COLO668 (cell line): ENCODE data around the gene CPLX1.

Source experiments
- DNase-seq: peaks from one replicate; lab custom pipeline; 2025; ENCODE audit not compliant: unreplicated experiment; lab: John Stamatoyannopoulos, UW

CPLX1 gene

DNA sequence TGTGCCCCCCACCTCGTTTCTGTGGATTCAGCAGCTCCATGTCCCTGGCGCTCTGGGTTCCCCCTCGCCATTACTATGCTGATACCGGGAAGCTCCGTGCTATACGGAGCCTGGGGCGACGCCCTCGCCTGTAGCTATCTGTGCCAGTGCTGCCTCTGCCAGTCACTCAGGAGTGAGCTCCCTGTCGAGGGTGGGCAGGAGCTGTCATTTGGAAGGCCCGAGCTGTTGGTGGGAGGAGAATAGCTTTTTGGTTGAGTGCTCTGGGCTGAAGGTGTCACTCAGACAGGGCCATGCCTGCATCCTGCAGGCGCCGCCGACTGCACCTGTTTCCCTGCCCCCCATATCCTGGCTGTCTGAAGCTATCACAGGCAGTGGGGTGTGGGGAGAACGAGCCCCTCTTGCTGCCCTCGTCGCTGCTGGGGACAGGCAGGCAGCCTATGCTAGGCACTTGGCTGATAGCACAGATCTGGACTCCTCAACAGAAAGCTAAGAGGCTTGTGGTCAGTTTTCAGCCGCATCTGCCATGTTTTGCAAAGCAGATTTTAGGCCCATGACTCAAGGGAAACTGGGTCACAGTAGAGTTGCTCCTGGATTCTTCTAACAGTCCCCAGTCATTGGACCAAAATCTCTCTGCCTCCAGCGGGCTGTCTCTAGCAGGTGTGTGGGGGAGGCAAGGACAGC is 31.8 kb downstream of the CPLX1 start:
- no peak for DNase-seq

DNA sequence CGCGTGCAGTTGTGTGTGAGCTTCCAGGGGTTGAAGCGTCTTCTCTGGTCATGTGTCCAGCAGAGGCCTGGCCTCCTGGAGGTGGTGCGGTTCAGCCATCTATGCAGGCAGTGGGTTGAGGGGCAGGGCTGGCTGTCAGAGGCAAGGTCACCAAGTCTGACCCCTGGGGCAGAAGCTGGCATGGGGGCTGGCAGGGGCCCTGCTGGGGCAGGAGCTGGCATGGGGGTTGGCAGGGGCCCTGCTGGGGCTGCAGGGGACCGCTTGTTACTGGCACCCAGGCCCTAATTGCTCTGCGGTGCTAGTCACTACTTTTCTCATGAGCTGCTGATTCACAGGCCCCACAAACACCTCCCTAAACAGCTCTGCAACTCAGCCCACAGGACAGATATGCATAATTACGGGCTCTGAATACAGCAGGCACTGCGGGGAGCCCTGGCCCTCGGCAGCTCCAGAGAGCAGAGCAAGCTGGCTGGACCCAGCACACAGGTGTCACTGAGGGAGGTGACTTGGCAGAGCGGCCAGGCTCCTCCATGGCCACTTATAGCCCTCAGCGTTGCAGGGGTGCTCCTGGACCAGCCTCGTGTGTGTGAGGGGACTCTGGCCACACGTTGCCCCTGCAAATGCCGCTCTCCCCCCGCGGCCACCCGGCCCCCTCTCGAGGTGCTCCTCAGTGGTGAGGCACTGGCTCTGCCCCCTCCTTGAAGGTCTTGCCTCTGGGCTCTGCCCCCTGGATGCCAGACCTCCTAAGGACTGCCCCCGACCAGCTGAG is 32.7 kb downstream of the CPLX1 start:
- peak; percentile 23 for DNase-seq

DNA sequence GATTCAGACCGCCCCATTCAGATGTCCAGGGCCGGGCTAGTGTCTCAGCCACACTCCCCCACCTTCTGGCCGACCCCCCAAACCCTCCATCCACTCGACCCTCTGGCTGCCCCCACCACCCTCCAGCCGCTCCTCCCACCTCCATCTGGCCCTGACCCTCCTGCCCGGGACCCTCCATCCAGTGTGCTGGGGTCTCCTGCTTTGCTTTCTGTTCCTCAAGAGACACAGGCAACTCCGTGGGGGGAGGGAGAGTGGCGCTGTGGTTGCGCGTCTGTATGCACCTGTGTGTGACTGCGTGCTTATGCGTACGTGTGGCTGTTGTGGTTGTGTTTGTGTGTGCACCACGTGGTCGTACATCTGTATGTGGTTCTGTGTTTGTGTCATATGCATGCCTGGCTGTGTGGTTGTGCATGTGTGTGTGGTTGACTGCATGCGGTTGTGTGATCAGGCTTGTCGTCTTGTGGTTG is 33.3 kb downstream of the CPLX1 start:
- no peak for DNase-seq

DNA sequence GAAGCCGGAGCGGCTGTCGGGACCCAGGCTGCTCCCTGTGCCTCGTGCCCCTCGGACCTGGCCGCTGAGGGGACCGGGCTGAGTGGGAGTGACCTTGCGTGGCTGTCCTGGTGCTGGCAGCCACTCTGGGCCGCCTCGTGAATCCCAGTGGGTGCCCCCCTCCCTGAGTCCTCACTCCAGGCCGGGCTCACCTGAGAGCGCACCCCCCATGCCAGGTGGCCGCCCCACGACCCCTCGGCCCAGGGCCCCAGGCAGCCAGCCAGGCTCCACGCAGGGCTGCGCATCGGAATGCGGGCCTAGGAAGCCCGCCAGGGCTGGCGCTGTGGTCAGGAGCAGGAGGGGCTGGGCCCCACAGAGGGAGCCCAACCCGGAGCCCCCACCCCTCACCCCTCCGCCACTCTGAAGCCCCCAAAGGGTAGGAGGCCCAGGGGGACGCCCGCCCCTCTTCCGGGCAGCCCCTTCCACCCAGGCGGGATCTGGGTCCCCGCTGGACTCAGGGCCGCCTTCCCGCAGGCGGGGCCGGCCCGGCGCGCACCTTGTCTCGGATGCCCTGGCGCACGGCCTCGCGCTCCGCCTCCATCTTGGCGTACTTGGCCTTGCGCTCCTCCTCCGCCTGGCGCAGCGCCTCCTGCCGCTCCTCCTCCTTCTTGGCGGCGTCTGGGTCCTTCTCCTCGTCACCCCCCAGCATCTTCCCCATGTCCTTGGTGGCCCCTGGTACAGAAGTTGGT is 33.9 kb downstream of the CPLX1 start:
- no peak for DNase-seq

DNA sequence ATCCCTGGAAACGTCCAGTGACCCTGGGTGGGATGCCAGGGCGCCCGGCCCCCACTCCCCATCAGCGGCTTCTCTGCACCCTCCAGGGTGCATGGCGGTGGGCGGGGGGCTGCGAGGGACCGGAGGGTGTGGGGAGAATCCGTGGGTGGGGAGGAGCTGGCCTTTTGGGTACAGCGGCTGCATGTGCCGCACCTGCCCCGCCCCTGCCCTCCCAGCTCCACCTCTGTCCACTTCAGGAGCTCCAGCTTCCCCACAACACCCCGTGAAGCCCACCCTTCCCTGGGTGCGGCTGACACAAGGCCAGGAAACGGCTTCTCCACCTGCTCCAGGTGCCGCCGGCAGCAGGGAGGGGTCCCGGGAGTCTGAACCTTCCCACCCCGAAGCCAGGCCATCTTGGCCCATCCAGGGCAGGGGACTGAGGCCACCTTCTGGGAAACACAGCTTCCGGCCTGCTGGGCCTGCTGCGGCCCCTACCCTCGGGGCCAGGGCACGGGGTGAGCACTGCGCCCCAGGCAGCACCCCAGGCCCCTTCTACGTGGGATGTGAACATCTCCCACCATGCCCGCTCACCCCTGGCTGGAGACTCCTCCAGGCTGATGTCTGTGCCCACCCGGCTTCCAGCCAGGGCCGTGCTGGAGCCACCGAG is 34.6 kb downstream of the CPLX1 start:
- DNase-seq, result no peak

DNA sequence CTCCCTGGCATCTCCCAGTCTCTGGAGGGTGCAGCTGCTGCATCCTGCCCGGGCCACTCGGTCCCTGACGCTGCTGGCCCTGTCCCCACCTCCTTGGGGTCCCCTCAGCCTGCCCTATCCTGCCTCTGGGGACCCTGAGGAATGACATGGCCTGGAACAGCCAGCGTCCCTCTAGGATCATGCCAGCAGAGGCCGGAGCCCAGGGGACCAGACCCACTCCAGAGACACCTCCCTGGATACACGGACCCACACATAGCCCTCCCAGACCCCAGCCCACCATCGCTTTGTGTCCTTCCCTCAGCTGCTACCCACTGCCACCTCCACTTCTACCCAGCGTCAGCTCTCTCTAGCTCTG is 35.5 kb downstream of the CPLX1 start:
- DNase-seq, result no peak

DNA sequence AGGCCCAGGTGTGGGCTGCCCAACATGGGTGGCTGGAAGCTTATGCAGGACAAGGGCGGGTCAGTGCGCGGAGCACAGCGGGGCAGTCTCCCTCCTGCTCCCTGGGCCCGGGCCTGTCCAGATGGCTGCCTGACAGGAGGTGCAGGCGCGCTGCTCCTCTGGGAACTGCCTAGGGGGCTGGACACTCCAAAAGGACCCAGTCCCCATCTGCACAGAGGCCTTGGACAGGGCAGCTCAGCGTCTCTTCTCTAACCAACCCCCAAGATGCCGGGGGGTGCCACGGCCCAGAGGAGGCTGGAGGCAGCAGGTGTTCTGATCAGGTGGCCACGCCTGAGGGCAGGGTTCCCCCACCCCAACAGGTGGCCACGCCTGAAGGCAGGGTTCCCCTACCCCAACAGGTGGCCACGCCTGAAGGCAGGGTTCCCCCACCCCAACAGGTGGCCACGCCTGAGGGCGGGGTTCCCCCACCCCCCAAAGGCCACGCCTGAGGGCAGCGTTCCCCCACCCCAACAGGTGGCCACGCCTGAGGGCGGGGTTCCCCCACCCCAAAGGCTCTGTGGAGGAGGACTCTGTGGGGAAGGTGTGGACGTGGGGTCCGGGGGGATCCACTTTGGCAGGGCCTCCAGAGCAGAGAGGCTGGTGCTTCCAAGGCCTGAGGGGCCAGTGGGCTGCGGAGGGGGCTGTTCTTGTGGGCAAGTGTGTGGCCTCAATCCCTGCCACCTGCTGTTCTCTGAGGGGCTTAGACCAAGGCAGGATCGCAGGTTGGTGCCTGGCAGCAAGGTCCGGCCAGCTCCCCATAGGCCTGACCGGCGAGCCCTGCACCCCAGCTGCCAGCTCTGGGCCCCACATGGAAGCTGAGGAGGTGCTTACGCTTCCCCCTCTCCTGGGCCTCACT is 36.1 kb downstream of the CPLX1 start:
- peak; percentile 12 for DNase-seq

DNA sequence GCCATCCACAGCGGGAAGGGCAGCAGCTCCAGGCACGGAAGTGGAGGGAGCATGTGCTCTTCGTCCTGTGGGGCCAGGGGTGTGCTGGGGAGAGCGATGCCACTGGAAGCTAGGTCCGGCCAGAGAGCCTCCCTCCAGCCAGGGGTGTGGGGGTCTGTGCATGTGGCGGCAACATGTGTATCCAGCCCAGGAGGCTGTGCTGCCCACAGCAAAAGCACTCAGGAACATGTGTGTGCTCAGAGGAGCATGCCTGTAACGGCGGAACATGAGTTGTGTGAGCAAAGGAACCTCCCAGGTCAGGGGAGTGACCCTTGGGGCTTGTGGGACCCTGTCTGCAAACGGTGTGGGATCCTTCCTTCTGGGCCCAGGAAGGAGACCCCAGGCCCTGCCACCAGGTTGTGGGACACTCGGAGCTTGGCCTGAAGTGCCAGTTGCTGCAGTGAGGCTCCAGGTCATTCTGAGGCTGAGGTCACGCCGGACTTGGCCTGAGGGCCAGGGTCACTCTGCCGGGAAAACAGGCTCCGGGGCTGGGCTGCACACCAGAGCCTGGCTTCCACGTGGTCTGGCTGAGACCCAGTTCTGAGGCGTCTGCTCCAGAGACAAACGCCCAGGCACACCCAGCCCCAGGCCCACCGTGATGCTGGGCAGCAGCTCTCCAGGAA is 37.2 kb downstream of the CPLX1 start:
- no peak for DNase-seq

DNA sequence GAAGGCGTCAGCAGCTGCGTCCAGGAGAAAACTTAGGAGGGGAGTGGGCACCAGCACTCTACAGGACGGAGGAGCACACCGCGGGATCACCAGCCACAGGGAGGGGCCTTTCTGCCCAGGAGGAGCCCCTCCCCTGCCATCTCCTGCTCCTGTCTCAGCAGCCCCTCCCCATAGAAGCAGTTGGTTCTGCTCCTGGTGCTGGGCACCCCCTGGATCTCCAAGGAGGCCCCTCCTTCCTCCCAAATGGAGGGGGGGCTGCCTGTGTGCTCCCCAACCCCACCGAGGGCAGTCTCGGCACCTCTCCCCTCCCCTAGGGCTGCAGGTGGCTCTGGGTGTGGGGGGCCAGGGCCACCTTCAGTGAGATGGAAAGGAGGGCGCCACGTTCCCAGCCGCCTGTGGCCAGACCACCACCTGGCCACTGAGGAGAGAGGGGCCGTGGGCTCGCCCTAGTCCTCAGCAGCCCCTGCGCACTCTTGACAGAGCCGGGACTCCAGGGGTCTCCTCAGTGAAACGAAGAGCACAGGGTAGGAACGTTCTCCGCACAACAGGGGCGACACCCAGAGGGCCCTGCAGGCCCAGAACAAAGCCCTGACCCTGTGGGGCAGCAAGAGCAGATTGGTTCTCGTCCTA is 37.8 kb downstream of the CPLX1 start:
- DNase-seq, result no peak

DNA sequence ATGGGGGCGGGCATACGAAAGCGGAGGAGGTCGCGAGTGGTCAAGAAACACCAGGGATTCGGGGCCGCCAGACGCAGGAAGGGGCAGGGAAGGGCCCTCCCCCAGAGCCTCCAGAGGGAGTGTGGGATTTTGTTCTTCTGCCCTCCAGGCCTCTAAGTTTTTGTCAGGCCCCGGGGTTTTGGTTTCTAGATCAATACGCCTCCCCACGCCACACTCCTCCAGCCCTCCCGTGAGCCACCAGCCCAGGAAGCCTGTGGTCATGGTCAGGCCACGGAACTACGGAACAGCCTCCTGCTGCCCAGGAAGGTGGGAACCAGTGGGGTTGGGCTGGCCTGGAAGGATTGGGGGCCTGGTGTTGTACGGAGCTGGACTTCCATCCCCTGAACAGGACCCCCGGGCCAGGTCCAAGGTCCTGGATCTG is 38.4 kb downstream of the CPLX1 start:
- no peak for DNase-seq

DNA sequence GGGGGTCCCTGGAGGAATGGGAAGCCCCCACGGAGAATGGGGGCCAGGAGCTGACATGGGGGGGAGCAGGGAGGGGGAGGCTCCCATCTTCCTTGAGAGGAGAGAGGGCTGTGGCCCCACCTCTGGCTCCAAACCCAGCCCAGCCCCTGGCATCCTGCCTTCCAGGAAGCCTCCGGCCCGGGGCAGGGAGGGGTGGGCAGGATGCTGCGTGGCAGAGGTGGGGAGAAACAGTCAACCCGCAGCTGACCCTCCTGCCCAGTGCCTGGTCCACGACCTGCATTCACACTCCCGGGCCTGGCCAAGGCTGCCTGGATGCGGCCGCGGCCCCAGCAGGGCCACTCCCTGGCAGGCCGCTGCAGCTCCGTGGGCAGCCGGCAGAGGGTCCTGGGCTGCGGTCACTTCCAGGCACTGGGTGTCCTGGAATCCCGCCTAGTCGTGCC is 39.0 kb downstream of the CPLX1 start:
- no peak for DNase-seq

DNA sequence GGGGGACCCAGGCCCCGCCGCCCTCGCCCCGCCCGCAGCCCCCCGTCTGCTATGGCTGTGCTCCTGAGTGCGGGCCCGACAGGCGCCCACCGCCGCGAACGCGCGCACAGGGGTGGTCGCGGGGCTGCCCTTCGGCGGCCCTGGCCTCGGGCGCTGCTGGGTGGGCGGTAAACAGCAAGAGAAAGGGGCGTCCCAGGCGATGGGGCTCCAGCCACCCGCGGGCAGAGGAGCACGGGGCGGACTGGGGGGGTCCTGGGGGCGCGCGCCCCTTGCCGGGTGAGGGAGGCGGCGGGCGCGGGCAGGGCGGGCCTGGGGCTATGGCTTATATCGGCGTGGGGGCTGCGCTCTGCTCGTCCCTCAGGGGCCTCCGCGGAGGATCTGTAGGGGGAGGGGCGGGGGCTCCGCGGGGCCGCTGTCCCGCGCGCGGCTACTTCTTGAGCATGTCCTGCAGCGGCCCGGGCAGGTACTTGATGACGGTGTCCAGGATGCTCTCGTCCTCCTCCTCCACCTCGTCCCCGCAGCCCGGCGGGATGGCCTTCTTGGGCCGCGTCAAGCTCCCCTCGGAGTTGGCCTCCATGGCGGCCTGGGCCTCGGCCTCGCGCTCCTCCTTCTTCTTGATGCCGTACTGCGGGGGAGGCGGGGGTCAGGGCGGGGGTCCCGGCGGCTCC is 39.7 kb downstream of the CPLX1 start:
- DNase-seq, result no peak

DNA sequence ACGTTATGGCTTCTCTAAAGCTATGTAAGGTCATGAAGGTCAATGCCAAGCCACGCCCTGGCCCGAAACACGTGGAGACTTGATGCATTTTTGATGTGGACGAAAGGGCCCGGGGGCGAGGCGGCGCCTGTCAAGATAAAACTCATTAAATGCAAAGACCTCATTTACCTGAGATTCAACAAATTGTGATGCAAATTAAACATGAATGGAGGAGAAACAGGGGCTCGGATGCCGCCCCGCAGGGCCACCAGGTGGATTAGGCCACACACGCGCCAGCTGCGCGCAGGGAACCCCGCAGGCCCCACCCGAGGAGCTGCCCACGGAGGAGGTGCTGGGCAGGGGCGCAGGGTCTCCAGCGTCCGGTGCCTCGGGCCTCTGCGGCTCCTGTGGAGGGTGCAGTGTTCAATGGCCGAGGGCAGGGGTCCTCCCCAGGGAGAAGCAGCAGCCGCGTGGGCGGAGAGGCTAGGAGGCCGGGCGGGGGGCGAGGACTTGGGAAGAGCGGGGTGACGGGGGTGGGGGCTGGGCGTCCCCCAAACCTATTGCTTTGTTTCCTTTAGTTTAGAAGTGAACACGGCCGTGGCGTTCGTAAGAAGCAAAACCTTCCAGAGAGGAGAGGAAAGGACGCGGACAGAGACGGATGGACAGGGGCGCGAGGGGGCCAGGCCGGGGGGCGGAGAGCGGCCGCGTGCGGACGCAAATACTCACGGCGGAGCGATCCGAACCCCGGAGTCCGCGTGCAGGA is 40.4 kb downstream of the CPLX1 start:
- DNase-seq, result no peak

DNA sequence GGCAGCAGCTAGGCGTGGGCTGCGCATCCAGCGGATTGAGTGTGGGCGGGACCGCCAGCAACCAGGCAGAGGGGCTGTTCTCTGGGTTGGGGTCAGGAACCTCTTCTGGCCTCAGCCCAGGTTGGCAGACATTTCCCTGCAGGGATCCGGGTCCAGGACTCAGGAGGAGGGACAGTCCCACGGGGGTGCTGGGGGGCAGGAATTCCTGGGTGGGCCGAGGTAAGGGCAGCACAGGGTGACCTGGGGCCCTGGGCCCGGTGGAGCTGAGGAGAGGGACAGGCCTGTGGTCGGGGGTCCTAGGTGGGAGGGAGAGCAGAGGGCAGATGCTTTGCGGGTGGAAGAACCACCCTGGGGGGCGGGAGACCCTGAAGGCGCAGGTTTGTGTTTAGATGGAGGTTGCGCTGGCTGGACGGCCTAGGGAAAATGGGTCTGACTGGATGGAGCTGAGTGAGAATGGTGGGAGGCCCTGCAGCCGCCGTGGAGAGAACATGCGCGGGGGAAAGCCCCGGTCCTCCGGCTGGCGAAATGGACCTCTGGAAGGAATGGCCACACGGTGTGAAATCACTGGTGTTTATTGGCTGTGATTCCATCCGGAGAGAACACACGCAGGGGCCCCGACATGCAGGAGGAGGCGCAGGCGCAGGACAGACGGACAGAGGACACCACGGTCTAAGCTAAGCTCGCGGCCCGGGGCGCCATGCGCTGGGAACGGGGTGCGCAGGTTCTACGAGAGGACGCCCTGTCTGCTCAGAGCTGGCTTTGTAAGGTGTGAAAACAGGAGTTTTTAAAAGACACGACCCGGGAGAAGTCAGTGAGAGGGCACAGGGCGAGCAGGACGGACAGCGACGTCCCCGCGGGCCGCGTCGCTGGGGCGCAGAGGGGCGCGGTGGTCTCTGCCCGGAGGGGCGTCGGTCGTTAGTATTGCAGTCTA is 41.3 kb downstream of the CPLX1 start:
- no peak for DNase-seq

DNA sequence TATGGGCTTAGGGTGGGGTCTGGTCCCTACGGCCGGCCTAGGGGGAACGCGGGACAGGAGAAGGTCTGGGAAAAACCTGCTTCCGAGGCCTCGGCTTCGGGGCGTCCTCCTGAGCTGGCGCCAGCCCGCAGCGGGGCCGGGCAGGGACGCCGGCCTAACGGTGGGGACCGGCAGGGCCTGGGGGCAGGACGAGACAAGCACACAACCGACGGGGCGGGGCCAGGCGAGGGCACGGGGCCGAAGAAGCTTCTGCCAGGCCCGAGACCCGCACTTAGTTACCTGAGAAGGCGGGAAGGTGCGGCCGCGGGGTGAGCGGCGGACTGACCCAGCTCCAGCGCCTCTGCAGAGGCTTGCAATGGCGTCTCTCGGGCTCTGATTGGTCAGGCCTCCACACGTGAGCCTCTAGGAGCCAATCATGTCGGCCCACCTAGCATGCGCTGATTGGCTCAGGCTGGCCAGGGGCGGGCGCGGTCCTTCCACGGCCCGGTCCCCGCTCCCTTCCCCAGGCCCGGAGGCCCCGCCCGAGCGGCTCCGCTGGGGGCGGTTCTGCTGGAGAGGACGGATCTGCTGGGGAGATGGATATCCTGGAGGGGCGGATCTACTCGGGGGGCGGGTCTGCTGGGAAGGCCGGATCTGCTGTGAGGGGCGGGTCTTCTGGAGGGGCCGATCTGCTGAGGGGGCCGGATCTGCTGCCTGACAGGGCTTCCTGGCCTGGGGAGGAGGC is 44.3 kb downstream of the CPLX1 start:
- peak; percentile 99 for DNase-seq

DNA sequence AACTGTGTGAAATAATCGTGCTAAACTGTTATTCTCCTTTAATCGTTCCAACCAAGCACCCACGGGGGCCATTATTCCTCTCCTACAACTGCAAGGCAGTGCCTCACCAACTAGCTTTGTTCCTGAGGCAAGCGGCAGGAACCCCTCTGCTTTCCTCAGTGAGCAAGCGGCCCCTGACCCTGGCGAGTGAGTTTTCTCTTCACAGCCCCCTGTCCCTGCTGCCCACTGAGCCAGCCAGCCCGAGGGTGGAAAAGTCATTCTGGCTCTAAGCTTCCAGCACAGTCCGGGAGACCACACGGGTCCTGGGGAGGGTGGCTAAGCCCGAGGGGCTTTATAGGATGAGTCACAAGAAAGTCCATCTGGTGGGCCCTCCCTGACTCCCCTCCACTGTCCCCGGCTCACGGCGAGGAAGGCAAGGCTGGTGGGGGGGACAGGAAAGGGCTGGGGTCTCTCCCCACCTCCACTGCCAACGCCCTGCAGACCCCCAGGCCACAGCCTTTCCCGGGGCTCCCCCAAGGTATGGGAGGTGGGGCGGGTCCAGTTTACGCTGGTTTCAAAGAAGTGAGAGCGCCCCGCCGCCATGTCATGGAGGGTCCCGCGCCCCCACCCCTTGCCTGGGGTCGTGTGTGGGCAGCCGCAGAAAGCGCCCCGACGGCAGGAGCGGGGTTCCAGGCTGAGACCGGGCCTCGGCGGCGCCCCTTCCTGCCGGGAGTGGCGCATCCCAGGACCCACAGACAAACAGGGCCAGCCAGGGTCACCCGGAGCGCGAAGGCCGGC is 45.0 kb downstream of the CPLX1 start:
- no peak for DNase-seq
